NCI-H510A treated with DMSO at 0.1 percent for 48 hours (cell line): Measurements from ENCODE around the gene ATG16L2.

Experiments used
- DNase-seq: peaks from one replicate; lab custom pipeline; 2025; lab: John Stamatoyannopoulos, UW

Gene ATG16L2

GRCh38 chr11:72814286-72815109 is at the start of gene ATG16L2:
ATG16L2 (plus strand) TSS chr11:72814411; CDS start chr11:72814446, 35 bp downstream.
- peak; percentile 91 for DNase-seq

- DNase-seq = peak; percentile 93
Observed at GRCh38 chr11:72764503-72764902, 49.7 kb upstream of the ATG16L2 start.

GRCh38 chr11:72766152-72766902 is 47.9 kb upstream of the ATG16L2 start:
- DNase-seq = no peak

- DNase-seq = no peak
Observed at GRCh38 chr11:72767203-72768062, 46.8 kb upstream of the ATG16L2 start.

- DNase-seq = no peak
Observed at GRCh38 chr11:72768581-72768980, 45.6 kb upstream of the ATG16L2 start.

GRCh38 chr11:72769680-72770079 is 44.5 kb upstream of the ATG16L2 start:
- DNase-seq = no peak

GRCh38 chr11:72770799-72771198 is 43.4 kb upstream of the ATG16L2 start:
- no peak for DNase-seq

GRCh38 chr11:72771507-72771906 is 42.7 kb upstream of the ATG16L2 start:
- DNase-seq = no peak

- DNase-seq = no peak
Observed at GRCh38 chr11:72772059-72772458, 42.2 kb upstream of the ATG16L2 start.

- DNase-seq = no peak
Observed at GRCh38 chr11:72773291-72773690, 40.9 kb upstream of the ATG16L2 start.

GRCh38 chr11:72773696-72774095 is 40.5 kb upstream of the ATG16L2 start:
- no peak for DNase-seq

GRCh38 chr11:72774499-72774898 is 39.7 kb upstream of the ATG16L2 start:
- DNase-seq = no peak

- DNase-seq = no peak
Observed at GRCh38 chr11:72775288-72776110, 38.7 kb upstream of the ATG16L2 start.

GRCh38 chr11:72776117-72776843 is 37.9 kb upstream of the ATG16L2 start:
- DNase-seq = no peak

GRCh38 chr11:72776844-72777754 is 37.1 kb upstream of the ATG16L2 start:
- DNase-seq = peak; percentile 26

- DNase-seq = peak; percentile 52
Observed at GRCh38 chr11:72777755-72778278, 36.4 kb upstream of the ATG16L2 start.

GRCh38 chr11:72778535-72779494 is 35.4 kb upstream of the ATG16L2 start:
- DNase-seq = no peak

- DNase-seq = no peak
Observed at GRCh38 chr11:72779495-72780128, 34.6 kb upstream of the ATG16L2 start.
